GM19035 (cell line): ENCODE data around the gene CCM2L.

Experiments used
- ATAC-seq: cut with Tn5 transposase; IDR thresholded peaks from one replicate; pipeline ENCODE4 v1.9.1; 2021; ENCODE audit not compliant: unreplicated experiment

CCM2L gene

GRCh38 chr20:32053648-32054047, 43.4 kb downstream of the CCM2L start:
- no peak for ATAC-seq

GRCh38 chr20:32056708-32057483, 46.7 kb downstream of the CCM2L start:
- ATAC-seq, result no peak

- ATAC-seq, result no peak
Observed at GRCh38 chr20:32057656-32058184, 47.5 kb downstream of the CCM2L start.

- ATAC-seq, result no peak
Observed at GRCh38 chr20:32059189-32059588, 49.0 kb downstream of the CCM2L start.

GRCh38 chr20:32062776-32063170, 52.5 kb downstream of the CCM2L start:
- no peak for ATAC-seq

- ATAC-seq, result no peak
Observed at GRCh38 chr20:32063695-32064094, 53.5 kb downstream of the CCM2L start.

GRCh38 chr20:32064667-32065066, 54.4 kb downstream of the CCM2L start:
- ATAC-seq, result no peak

- ATAC-seq, result no peak
Observed at GRCh38 chr20:32067234-32067821, 57.1 kb downstream of the CCM2L start.

- ATAC-seq, result no peak
Observed at GRCh38 chr20:32068174-32068573, 57.9 kb downstream of the CCM2L start.

- no peak for ATAC-seq
Observed at GRCh38 chr20:32069711-32070110, 59.5 kb downstream of the CCM2L start.

GRCh38 chr20:32070282-32070681, 60.0 kb downstream of the CCM2L start:
- ATAC-seq, result no peak

GRCh38 chr20:32070690-32071213, 60.5 kb downstream of the CCM2L start:
- no peak for ATAC-seq

- ATAC-seq, result no peak
Observed at GRCh38 chr20:32071395-32072167, 61.3 kb downstream of the CCM2L start.

GRCh38 chr20:32072168-32072750, 62.0 kb downstream of the CCM2L start:
- ATAC-seq, result no peak

- ATAC-seq, result no peak
Observed at GRCh38 chr20:32075534-32075933, 65.3 kb downstream of the CCM2L start.

- no peak for ATAC-seq
Observed at GRCh38 chr20:32077190-32077589, 67.0 kb downstream of the CCM2L start.

- no peak for ATAC-seq
Observed at GRCh38 chr20:32078322-32078721, 68.1 kb downstream of the CCM2L start.

- ATAC-seq, result no peak
Observed at GRCh38 chr20:32078791-32079190, 68.6 kb downstream of the CCM2L start.

- no peak for ATAC-seq
Observed at GRCh38 chr20:32079655-32080109, 69.4 kb downstream of the CCM2L start.

- ATAC-seq, result no peak
Observed at GRCh38 chr20:32080783-32081182, 70.5 kb downstream of the CCM2L start.
